Measurements from ENCODE around the gene TTC29. TPM values are rescaled to one million over a fixed set of nuclear protein-coding genes. Genes with fewer than 3 reads are reported as not detected.

TTC29 gene, protein sequence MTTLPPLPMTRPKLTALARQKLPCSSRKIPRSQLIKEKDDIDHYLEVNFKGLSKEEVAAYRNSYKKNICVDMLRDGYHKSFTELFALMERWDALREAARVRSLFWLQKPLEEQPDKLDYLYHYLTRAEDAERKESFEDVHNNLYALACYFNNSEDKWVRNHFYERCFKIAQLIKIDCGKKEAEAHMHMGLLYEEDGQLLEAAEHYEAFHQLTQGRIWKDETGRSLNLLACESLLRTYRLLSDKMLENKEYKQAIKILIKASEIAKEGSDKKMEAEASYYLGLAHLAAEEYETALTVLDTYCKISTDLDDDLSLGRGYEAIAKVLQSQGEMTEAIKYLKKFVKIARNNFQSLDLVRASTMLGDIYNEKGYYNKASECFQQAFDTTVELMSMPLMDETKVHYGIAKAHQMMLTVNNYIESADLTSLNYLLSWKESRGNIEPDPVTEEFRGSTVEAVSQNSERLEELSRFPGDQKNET
- total RNA-seq (ENCODE audit: low replicate concordance) = not detected in 2 replicates

DNA sequence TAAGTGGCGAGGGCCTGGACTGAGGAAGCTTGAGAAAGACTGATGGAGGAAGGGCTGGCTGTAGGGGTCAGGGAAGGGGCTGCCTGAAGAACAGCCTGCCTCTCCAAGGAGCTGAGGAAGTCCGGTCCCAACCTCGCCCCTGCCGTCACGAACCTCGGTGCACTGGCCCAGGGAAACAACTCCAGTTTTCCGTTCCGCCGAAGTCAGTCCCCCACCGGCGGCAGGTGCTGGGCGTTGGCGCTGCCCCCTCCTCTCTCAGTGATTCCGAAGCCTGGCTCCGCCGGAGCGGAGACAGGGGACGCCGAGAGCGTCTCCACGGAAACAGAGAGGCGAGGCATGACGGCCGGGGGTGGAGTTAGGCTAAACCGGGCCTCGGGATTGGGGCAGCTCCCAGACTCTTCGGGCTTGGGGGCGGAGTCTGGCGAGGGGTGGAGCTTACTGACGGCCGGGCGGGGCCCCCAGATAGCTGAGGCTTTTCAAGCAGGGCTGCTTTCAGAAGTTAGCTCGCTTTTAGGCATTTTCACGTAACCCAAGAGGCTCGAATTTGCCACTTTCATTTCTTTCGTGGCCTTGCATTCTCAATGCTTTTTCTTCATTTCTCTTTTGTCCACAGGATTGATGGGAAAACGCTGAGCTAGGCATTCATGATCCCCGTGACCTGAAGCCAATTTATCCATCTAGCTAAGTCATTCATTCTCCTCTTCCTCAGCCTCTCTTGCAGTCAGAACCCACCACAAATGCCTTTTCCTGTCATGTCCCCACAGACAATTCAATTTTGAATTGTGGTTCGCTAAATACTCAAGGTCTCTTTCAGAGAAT, at the start of gene TTC29:
TTC29 (minus strand) TSS at position 309 of the 819 bp plus-strand sequence. CDS start 5,969 bp downstream, outside the sequence.

Measured in smooth muscle cell of the coronary artery (primary cell).